ENCODE data around the gene RMND5B. TPM values are rescaled to one million over a fixed set of nuclear protein-coding genes. Genes with fewer than 3 reads are reported as not detected.
A peak's percentile ranks its signal among the peaks of the same experiment; 100 is the strongest.

The RMND5B gene
- total RNA-seq, 1 donor from 2014 or later = 44.7 TPM

DNA sequence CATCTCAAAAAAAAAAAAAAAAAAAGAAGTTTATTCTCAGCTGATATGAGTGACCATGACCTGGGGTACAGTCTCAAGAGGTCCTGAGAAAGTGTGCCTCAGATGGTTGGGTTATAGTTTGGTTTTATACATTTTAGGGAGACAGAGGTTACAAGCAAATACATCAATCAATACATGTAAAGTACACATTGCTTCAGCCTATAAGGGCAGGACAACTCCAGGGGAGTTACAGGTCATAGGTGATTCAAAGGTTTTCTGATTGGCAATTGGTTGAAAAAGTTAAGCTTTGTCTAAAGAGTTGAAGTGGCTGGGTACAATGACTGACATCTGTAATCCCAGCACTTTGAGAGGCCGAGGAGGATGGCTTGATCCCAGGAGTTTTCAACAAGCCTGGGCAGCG is 58.6 kb downstream of the RMND5B start:
- Histone ChIP-seq H3K27me3 (peaks cover 6% of the 10 kb centered on the region), H3K27ac (no peak overlapping the region), H3K4me3 (no peak overlapping the region), H3K4me1 (no peaks in the 10 kb centered on the region), H3K9me3 (no peaks in the 10 kb centered on the region), H3K36me3 (no peaks in the 10 kb centered on the region)
- DNase-seq (no peak), ATAC-seq (no peak)
- intact Hi-C loops (cut with DNase I) = no loop called here
- TF ChIP-seq, protein P1, sequence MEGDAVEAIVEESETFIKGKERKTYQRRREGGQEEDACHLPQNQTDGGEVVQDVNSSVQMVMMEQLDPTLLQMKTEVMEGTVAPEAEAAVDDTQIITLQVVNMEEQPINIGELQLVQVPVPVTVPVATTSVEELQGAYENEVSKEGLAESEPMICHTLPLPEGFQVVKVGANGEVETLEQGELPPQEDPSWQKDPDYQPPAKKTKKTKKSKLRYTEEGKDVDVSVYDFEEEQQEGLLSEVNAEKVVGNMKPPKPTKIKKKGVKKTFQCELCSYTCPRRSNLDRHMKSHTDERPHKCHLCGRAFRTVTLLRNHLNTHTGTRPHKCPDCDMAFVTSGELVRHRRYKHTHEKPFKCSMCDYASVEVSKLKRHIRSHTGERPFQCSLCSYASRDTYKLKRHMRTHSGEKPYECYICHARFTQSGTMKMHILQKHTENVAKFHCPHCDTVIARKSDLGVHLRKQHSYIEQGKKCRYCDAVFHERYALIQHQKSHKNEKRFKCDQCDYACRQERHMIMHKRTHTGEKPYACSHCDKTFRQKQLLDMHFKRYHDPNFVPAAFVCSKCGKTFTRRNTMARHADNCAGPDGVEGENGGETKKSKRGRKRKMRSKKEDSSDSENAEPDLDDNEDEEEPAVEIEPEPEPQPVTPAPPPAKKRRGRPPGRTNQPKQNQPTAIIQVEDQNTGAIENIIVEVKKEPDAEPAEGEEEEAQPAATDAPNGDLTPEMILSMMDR (IDR thresholded peaks at IDR 0.05) = no peak

DNA sequence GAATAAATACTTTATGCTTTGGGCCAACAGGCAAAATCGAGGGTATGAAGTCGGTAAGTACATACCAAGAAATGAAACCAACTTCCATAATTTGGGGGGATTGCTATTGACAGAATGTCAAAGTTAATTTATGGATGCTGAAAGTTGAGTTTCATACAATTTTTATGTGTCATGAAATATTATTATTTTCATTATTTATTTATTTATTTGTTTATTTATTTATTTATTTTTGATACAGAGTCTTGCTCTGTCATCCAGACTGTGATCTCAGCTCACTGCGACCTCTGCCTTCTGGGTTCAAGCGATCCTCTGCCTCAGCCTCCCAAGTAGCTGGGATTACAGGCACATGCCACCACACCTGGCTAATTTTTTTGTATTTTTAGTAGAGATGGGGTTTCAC is 60.8 kb downstream of the RMND5B start:
- Histone ChIP-seq H3K4me3 (no peak overlapping the region), H3K36me3 (no peaks in the 10 kb centered on the region), H3K4me1 (no peaks in the 10 kb centered on the region), H3K27me3 (peaks cover 6% of the 10 kb centered on the region), H3K9me3 (no peaks in the 10 kb centered on the region), H3K27ac (no peak overlapping the region)
- no peak for DNase-seq
- TF ChIP-seq, protein P1 (IDR thresholded peaks at IDR 0.05) = no peak
- no peak for ATAC-seq
- intact Hi-C loops (cut with DNase I) = no loop called here

DNA sequence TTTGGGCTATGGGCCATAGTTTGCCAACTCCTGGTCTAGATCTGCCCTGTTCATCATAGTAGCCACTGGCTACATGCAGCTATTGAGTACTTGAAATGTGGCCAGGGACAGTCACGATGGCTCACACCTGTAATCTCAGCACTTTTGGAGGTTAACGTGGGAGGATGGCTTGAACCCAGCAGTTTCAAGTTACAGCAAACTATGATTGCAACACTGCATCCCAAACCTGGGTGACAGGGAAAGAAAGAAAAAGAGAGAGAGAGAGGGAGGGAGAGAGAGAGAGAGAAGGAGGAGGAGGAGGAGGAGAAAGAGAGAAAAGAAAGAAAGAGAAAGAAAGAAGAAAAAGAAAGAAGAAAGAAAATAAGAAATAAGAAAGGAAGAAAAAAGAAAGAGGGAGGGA is 61.4 kb downstream of the RMND5B start:
- no peak overlapping the region for H3K4me3 ChIP-seq
- DNase-seq (no peak), ATAC-seq (no peak)
- H3K4me1 ChIP-seq = no peaks in the 10 kb centered on the region
- H3K27ac ChIP-seq = no peak overlapping the region
- peaks cover 6% of the 10 kb centered on the region for H3K27me3 ChIP-seq
- H3K36me3 ChIP-seq = no peaks in the 10 kb centered on the region
- TF ChIP-seq, protein P1 (IDR thresholded peaks at IDR 0.05) = no peak
- intact Hi-C loops (cut with DNase I) = no loop called here
- no peaks in the 10 kb centered on the region for H3K9me3 ChIP-seq

- H3K36me3 ChIP-seq = no peaks in the 10 kb centered on the region
- no peak for ATAC-seq
- intact Hi-C loops (cut with DNase I) = no loop called here
- TF ChIP-seq, protein P1 (IDR thresholded peaks at IDR 0.05) = no peak
- no peak overlapping the region for H3K27ac ChIP-seq
- DNase-seq = no peak
- no peaks in the 10 kb centered on the region for H3K4me1 ChIP-seq
- no peaks in the 10 kb centered on the region for H3K9me3 ChIP-seq
- H3K27me3 ChIP-seq = peaks cover 6% of the 10 kb centered on the region
- no peak overlapping the region for H3K4me3 ChIP-seq
Measured at GRCh38 chr5:178192787-178193186, 62.0 kb downstream of the RMND5B start.

- peaks cover 6% of the 10 kb centered on the region for H3K27me3 ChIP-seq
- TF ChIP-seq, protein P1 (IDR thresholded peaks at IDR 0.05) = no peak
- H3K4me1 ChIP-seq = no peaks in the 10 kb centered on the region
- H3K27ac ChIP-seq = no peak overlapping the region
- intact Hi-C loops (cut with DNase I) = no loop called here
- DNase-seq (no peak), ATAC-seq (no peak)
- no peaks in the 10 kb centered on the region for H3K36me3 ChIP-seq
- no peaks in the 10 kb centered on the region for H3K9me3 ChIP-seq
- no peak overlapping the region for H3K4me3 ChIP-seq
Measured at GRCh38 chr5:178193251-178193809, 62.5 kb downstream of the RMND5B start.

DNA sequence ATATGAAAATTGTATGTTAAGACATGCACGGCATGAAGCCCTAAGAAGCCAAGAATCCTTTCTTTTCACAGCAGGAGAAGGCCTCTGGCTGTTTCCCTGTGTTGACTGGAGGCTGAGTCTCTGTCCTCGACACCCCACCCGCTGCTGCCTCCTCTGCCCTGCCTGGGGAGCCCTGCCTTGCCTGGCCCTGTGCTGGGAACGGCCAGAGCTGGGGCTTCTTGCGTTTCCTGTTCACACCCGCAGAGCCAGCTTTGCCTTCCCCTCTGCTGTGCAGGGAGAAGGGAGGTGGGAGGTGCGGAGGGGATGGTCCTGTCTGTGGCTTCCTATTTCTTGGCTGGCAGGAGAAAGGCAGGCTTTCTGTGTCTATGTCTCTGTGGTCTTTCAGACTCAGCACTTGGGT is 63.2 kb downstream of the RMND5B start:
- H3K36me3 ChIP-seq = no peaks in the 10 kb centered on the region
- no peaks in the 10 kb centered on the region for H3K9me3 ChIP-seq
- DNase-seq (no peak), ATAC-seq (peak; percentile 38)
- H3K27me3 ChIP-seq = peaks cover 6% of the 10 kb centered on the region
- intact Hi-C loops (cut with DNase I) = no loop called here
- H3K4me1 ChIP-seq = no peaks in the 10 kb centered on the region
- H3K4me3 ChIP-seq = no peak overlapping the region
- no peak overlapping the region for H3K27ac ChIP-seq
- TF ChIP-seq, protein P1 (IDR thresholded peaks at IDR 0.05) = no peak

All from upper lobe of right lung (tissue), 1 donor.